IMR-90 (cell line): ENCODE results near the gene HOXB1.
A peak's percentile ranks its signal among the peaks of the same experiment; 100 is the strongest.

Experiments
- ELK1 ChIP-seq: fragments of 150-350 bp; IDR thresholded peaks from 2 replicates; pipeline ENCODE4 v1.6.1; 2016; ENCODE audit warnings: low read depth, mild to moderate bottlenecking, low read length, moderate library complexity, borderline replicate concordance
- MAZ ChIP-seq: IDR thresholded peaks from 2 replicates; pipeline ENCODE4 v1.6.1; 2012; ENCODE audit warnings: low read depth, mild to moderate bottlenecking, low read length, improper control_type of control experiment, moderate library complexity, borderline replicate concordance
- POLR2A ChIP-seq: IDR thresholded peaks from 2 replicates; pipeline ENCODE4 v1.6.1; 2012; ENCODE audit warnings: mild to moderate bottlenecking, low read depth, low read length
- TF ChIP-seq, protein P1 (sequence below): conservative IDR thresholded peaks from 2 replicates; pipeline ENCODE4 v1.5.1; 2012; ENCODE audit warnings: mild to moderate bottlenecking, low read depth, low read length, improper control_type of control experiment

GRCh38 chr17:48541577-48542113 is 10.8 kb upstream of the HOXB1 start:
- TF ChIP-seq, protein P1, sequence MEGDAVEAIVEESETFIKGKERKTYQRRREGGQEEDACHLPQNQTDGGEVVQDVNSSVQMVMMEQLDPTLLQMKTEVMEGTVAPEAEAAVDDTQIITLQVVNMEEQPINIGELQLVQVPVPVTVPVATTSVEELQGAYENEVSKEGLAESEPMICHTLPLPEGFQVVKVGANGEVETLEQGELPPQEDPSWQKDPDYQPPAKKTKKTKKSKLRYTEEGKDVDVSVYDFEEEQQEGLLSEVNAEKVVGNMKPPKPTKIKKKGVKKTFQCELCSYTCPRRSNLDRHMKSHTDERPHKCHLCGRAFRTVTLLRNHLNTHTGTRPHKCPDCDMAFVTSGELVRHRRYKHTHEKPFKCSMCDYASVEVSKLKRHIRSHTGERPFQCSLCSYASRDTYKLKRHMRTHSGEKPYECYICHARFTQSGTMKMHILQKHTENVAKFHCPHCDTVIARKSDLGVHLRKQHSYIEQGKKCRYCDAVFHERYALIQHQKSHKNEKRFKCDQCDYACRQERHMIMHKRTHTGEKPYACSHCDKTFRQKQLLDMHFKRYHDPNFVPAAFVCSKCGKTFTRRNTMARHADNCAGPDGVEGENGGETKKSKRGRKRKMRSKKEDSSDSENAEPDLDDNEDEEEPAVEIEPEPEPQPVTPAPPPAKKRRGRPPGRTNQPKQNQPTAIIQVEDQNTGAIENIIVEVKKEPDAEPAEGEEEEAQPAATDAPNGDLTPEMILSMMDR: no peak
- TF ChIP-seq POLR2A (peak; percentile 70), MAZ (no peak), ELK1 (no peak)
